Neural cell (in vitro differentiated cells): ENCODE measurements around the gene SLC36A2. TPM values are rescaled to one million over a fixed set of nuclear protein-coding genes. Genes with fewer than 3 reads are reported as not detected.

ENCODE experiments used
- H2AFZ ChIP-seq: fragments of 200-600, 300-800 bp; sonication (generic), shearing (Covaris generic); 2 replicates; pipeline ENCODE4 v1.6.0; 2014; ENCODE audit warnings: low read depth, mild to moderate bottlenecking, antibody characterized with exemption, low read length, moderate library complexity
- H3F3A ChIP-seq: fragments of 200-600 bp; shearing (Covaris generic); 2 replicates; pipeline ENCODE4 v1.6.1; 2016; ENCODE audit warnings: mild to moderate bottlenecking, moderate library complexity, mixed read lengths, antibody characterized with exemption, low read length; ENCODE audit not compliant: insufficient read depth, poor library complexity, severe bottlenecking
- H3K27ac ChIP-seq: fragments of 200-600, 300-800 bp; sonication (generic), shearing (Covaris generic); 2 replicates; pipeline ENCODE4 v1.5.1; 2014; ENCODE audit warnings: mild to moderate bottlenecking, low read length, moderate library complexity
- H3K27me3 ChIP-seq: fragments of 300-800, 200-600 bp; sonication (generic), shearing (Covaris generic); 2 replicates; pipeline ENCODE4 v1.6.0; 2014; ENCODE audit warnings: mild to moderate bottlenecking, low read depth, low read length, moderate library complexity; ENCODE audit not compliant: insufficient read depth
- H3K36me3 ChIP-seq: fragments of 300-800, 200-600 bp; sonication (generic), shearing (Covaris generic); 2 replicates; pipeline ENCODE4 v1.5.1; 2014; ENCODE audit warnings: mild to moderate bottlenecking, antibody characterized with exemption, low read length, moderate library complexity; ENCODE audit not compliant: insufficient read depth
- H3K4me2 ChIP-seq: fragments of 300-800, 200-600 bp; sonication (generic), shearing (Covaris generic); 2 replicates; pipeline ENCODE4 v1.6.0; 2014; ENCODE audit warnings: mild to moderate bottlenecking, low read length
- H3K4me3 ChIP-seq: fragments of 300-800, 200-600 bp; sonication (generic), shearing (Covaris generic); 2 replicates; pipeline ENCODE4 v1.5.1; 2014; ENCODE audit warnings: mild to moderate bottlenecking, low read length, moderate library complexity
- H3K79me2 ChIP-seq: fragments of 200-600 bp; shearing (Covaris generic); replicated peaks from 2 replicates; pipeline ENCODE4 v1.6.0; 2014; ENCODE audit warnings: mild to moderate bottlenecking, low read length, moderate library complexity; ENCODE audit not compliant: insufficient read depth
- H3K9ac ChIP-seq: fragments of 300-800, 200-600 bp; sonication (generic), shearing (Covaris generic); 2 replicates; pipeline ENCODE4 v1.6.1; 2016; ENCODE audit warnings: mild to moderate bottlenecking, low read length, mixed read lengths
- H3K9me2 ChIP-seq: fragments of 200-600 bp; shearing (Covaris generic); 2 replicates; pipeline ENCODE4 v1.6.1; 2016; ENCODE audit warnings: mild to moderate bottlenecking, low read length, mixed read lengths; ENCODE audit not compliant: insufficient read depth
- H3K9me3 ChIP-seq: fragments of 200-600, 300-800 bp; sonication (generic), shearing (Covaris generic); 2 replicates; pipeline ENCODE4 v1.6.1; 2016; ENCODE audit warnings: mild to moderate bottlenecking, mixed run types, low read length, moderate library complexity, mixed read lengths
- H4K20me1 ChIP-seq: fragments of 200-600 bp; shearing (Covaris generic); 2 replicates; pipeline ENCODE4 v1.6.1; 2016; ENCODE audit warnings: mild to moderate bottlenecking, mixed run types; ENCODE audit not compliant: insufficient read depth
- EP300 ChIP-seq: fragments of 450-650 bp; conservative IDR thresholded peaks from 2 replicates; pipeline ENCODE4 v1.6.1; 2014; ENCODE audit warnings: antibody characterized with exemption, mild to moderate bottlenecking, moderate library complexity; ENCODE audit not compliant: poor library complexity, severe bottlenecking
- EZH2 ChIP-seq: fragments of 200-600, 300-800 bp; shearing (Covaris generic), sonication (generic); IDR thresholded peaks from 2 replicates; pipeline ENCODE4 v1.6.1; 2014; ENCODE audit warnings: antibody characterized with exemption, low read length, borderline replicate concordance, mild to moderate bottlenecking; ENCODE audit not compliant: insufficient read depth, poor library complexity, severe bottlenecking
- MXI1 ChIP-seq: fragments of 450-650 bp; conservative IDR thresholded peaks from 2 replicates; pipeline ENCODE4 v1.6.1; 2014; ENCODE audit warnings: antibody characterized with exemption, mild to moderate bottlenecking; ENCODE audit not compliant: poor library complexity, severe bottlenecking
- POLR2AphosphoS5 ChIP-seq: IDR thresholded peaks from 2 replicates; pipeline ENCODE4 v1.6.1; 2012
- RAD21 ChIP-seq: fragments of 450-650 bp; conservative IDR thresholded peaks from 2 replicates; pipeline ENCODE4 v1.6.1; 2014; ENCODE audit warnings: antibody characterized with exemption, mild to moderate bottlenecking, moderate library complexity
- SMC3 ChIP-seq: fragments of 450-650 bp; conservative IDR thresholded peaks from 2 replicates; pipeline ENCODE4 v1.6.1; 2014; ENCODE audit warnings: antibody characterized with exemption, mild to moderate bottlenecking, moderate library complexity; ENCODE audit not compliant: poor library complexity
- TAF1 ChIP-seq: IDR thresholded peaks from 2 replicates; pipeline ENCODE4 v1.6.1; 2012; ENCODE audit warnings: low read depth
- polyA plus RNA-seq: library from polyadenylated mRNA; depleted of rRNA; stranded (reverse); fragments of >200 nt; gene quantifications from 2 replicates; pipeline ENCODE4 v1.2.3, GENCODE V29; 2014
- TF ChIP-seq, protein P1 (sequence below): IDR thresholded peaks from 2 replicates; pipeline ENCODE4 v1.6.1; 2012; ENCODE audit warnings: borderline replicate concordance
- TF ChIP-seq, protein P2 (sequence below): fragments of 450-650 bp; IDR thresholded peaks from 2 replicates; pipeline ENCODE4 v1.5.1; 2014; ENCODE audit warnings: antibody characterized with exemption, mild to moderate bottlenecking, moderate library complexity; ENCODE audit not compliant: poor library complexity, severe bottlenecking

Gene SLC36A2
- polyA plus RNA-seq, 1 donor from 2014 or later = not detected

DNA sequence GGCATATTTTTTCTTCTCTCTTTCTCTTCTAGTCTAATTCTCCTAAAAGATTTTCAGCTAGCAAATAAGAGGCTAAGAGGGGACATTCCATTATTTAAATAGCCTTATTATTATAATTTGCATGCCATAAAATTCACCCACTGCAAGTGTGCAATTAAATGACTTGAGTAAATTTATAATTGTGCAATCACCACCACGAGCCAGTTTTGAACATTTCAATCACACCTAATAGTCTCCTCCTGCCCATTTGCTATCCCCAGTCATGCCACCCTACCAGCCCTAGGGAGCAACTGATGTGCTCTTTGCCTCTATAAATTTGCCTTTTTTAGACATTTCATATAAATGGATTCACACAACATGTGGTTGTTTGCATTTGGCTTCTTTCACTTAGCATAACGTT is 12.0 kb upstream of the SLC36A2 start (continued):
- TF ChIP-seq EP300 = no peak

DNA sequence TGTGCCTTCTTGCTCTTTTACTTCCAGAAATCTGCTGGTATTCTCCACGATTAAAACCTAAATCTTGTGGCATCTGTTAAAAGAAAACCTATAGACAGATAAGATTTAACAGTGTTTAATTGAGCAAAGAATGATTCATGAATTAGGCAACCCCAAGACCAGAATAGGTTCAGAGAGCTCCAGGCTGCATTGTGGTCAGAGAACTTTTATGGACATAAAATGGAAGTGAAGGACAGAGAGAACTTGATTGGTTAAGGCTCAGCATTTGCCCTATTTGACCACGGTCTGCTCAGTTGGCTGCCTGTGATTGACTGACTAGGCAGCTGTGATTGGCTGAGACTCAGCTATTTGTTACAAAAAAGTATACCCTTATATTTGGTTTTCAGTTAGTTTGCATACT is 10.4 kb upstream of the SLC36A2 start:
- Histone ChIP-seq H3F3A (no peaks in the 10 kb centered on the region), H3K4me2 (no peak overlapping the region)

DNA sequence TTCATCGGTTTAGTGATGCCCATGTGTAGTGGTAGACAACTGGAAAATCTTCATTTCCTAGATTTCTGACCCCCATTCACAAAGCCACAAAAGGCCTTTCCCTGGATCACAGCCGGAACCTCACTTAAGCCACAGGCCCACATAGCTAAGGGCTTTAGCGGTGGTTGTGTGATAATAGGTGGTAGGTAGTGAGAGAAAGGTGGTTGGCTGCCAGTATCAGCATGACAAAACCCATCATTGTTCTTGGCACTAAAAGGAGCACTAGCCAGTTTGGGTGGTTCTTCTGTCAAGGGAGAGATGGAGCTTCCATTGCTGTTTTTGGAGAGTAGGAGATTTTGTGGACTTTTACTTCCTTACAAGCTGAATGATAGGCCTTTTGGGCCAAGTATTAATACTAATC is 9.7 kb upstream of the SLC36A2 start:
- Histone ChIP-seq H3K9me3 (no peaks in the 10 kb centered on the region), H3K79me2 (no peaks in the 10 kb centered on the region), H2AFZ (no peak overlapping the region), H3F3A (no peaks in the 10 kb centered on the region), H3K27me3 (no peaks in the 10 kb centered on the region), H3K4me2 (no peak overlapping the region), H3K27ac (no peak overlapping the region), H3K9ac (no peak overlapping the region), H3K9me2 (no peaks in the 10 kb centered on the region), H3K4me3 (no peak overlapping the region), H3K36me3 (no peaks in the 10 kb centered on the region), H4K20me1 (no peaks in the 10 kb centered on the region)
- no peak for TF ChIP-seq RAD21
- TF ChIP-seq, protein P1, sequence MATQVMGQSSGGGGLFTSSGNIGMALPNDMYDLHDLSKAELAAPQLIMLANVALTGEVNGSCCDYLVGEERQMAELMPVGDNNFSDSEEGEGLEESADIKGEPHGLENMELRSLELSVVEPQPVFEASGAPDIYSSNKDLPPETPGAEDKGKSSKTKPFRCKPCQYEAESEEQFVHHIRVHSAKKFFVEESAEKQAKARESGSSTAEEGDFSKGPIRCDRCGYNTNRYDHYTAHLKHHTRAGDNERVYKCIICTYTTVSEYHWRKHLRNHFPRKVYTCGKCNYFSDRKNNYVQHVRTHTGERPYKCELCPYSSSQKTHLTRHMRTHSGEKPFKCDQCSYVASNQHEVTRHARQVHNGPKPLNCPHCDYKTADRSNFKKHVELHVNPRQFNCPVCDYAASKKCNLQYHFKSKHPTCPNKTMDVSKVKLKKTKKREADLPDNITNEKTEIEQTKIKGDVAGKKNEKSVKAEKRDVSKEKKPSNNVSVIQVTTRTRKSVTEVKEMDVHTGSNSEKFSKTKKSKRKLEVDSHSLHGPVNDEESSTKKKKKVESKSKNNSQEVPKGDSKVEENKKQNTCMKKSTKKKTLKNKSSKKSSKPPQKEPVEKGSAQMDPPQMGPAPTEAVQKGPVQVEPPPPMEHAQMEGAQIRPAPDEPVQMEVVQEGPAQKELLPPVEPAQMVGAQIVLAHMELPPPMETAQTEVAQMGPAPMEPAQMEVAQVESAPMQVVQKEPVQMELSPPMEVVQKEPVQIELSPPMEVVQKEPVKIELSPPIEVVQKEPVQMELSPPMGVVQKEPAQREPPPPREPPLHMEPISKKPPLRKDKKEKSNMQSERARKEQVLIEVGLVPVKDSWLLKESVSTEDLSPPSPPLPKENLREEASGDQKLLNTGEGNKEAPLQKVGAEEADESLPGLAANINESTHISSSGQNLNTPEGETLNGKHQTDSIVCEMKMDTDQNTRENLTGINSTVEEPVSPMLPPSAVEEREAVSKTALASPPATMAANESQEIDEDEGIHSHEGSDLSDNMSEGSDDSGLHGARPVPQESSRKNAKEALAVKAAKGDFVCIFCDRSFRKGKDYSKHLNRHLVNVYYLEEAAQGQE = no peak
- TF ChIP-seq, protein P2, sequence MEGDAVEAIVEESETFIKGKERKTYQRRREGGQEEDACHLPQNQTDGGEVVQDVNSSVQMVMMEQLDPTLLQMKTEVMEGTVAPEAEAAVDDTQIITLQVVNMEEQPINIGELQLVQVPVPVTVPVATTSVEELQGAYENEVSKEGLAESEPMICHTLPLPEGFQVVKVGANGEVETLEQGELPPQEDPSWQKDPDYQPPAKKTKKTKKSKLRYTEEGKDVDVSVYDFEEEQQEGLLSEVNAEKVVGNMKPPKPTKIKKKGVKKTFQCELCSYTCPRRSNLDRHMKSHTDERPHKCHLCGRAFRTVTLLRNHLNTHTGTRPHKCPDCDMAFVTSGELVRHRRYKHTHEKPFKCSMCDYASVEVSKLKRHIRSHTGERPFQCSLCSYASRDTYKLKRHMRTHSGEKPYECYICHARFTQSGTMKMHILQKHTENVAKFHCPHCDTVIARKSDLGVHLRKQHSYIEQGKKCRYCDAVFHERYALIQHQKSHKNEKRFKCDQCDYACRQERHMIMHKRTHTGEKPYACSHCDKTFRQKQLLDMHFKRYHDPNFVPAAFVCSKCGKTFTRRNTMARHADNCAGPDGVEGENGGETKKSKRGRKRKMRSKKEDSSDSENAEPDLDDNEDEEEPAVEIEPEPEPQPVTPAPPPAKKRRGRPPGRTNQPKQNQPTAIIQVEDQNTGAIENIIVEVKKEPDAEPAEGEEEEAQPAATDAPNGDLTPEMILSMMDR = no peak
- TF ChIP-seq EP300 = no peak
- TF ChIP-seq SMC3 = no peak
- TF ChIP-seq TAF1 = no peak
- no peak for TF ChIP-seq EZH2
- TF ChIP-seq MXI1 = no peak
- no peak for TF ChIP-seq POLR2AphosphoS5

More for the DNA sequence above, 10.4 kb upstream of the SLC36A2 start:
- Histone ChIP-seq H3K27ac (no peak overlapping the region), H3K27me3 (no peaks in the 10 kb centered on the region), H3K9me3 (no peaks in the 10 kb centered on the region), H4K20me1 (no peaks in the 10 kb centered on the region), H3K79me2 (no peaks in the 10 kb centered on the region), H3K9ac (no peak overlapping the region), H3K9me2 (no peaks in the 10 kb centered on the region), H3K4me3 (no peak overlapping the region), H3K36me3 (no peaks in the 10 kb centered on the region), H2AFZ (no peak overlapping the region)
- TF ChIP-seq SMC3 (no peak), TAF1 (no peak), MXI1 (no peak), POLR2AphosphoS5 (no peak), EP300 (no peak), EZH2 (no peak), RAD21 (no peak)
- TF ChIP-seq, protein P2 = no peak
- TF ChIP-seq, protein P1 = no peak
